HEK293T (cell line): Measurements from ENCODE around the gene FYB1.

ENCODE experiments used
- CTCF ChIA-PET: fragments of 350-600 bp; formaldehyde crosslinking; extraction: SDS; loops from one replicate; lab custom pipeline; 2021; ENCODE audit warnings: antibody characterized with exemption, inconsistent platforms; lab: Yijun Ruan, JAX
- POLR2A ChIA-PET: fragments of 350-600 bp; formaldehyde crosslinking; extraction: SDS; loops from one replicate; lab custom pipeline; 2020; ENCODE audit warnings: antibody characterized with exemption, inconsistent platforms; lab: Yijun Ruan, JAX
- DNase-seq: peaks from one replicate; pipeline ENCODE4 v3.0.0; 2012; ENCODE audit warnings: mixed read lengths; ENCODE audit errors: extremely low spot score
- ARNT ChIP-seq: fragments of 450-650 bp; IDR thresholded peaks from 2 replicates; pipeline ENCODE4 v1.6.1; 2017; ENCODE audit warnings: mild to moderate bottlenecking
- BHLHE40 ChIP-seq: fragments of 450-650 bp; IDR thresholded peaks from 2 replicates; pipeline ENCODE4 v1.6.1; 2016; ENCODE audit warnings: mild to moderate bottlenecking, moderate library complexity, borderline replicate concordance
- CTBP1 ChIP-seq: fragments of 450-650 bp; IDR thresholded peaks from 2 replicates; pipeline ENCODE4 v1.6.1; 2016; ENCODE audit warnings: borderline replicate concordance
- ELF4 ChIP-seq: fragments of 450-650 bp; IDR thresholded peaks from 2 replicates; pipeline ENCODE4 v1.6.1; 2017; ENCODE audit warnings: antibody characterized with exemption
- FOXA1 ChIP-seq: fragments of 450-650 bp; IDR thresholded peaks from 2 replicates; pipeline ENCODE4 v1.6.1; 2016; ENCODE audit warnings: mild to moderate bottlenecking
- FOXK2 ChIP-seq: fragments of 450-650 bp; IDR thresholded peaks from 2 replicates; pipeline ENCODE4 v1.6.1; 2016; ENCODE audit warnings: mild to moderate bottlenecking
- FOXM1 ChIP-seq: fragments of 450-650 bp; IDR thresholded peaks from 2 replicates; pipeline ENCODE4 v1.6.1; 2017; ENCODE audit warnings: mild to moderate bottlenecking, borderline replicate concordance
- HDGF ChIP-seq: fragments of 450-650 bp; IDR thresholded peaks from 2 replicates; pipeline ENCODE4 v1.6.1; 2017; ENCODE audit warnings: antibody characterized with exemption, borderline replicate concordance
- L3MBTL2 ChIP-seq: fragments of 450-650 bp; conservative IDR thresholded peaks from 2 replicates; pipeline ENCODE4 v1.6.1; 2016; ENCODE audit warnings: mild to moderate bottlenecking
- LEF1 ChIP-seq: fragments of 450-650 bp; IDR thresholded peaks from 2 replicates; pipeline ENCODE4 v1.6.1; 2017; ENCODE audit warnings: mild to moderate bottlenecking, borderline replicate concordance
- NFRKB ChIP-seq: fragments of 450-650 bp; IDR thresholded peaks from 2 replicates; pipeline ENCODE4 v1.6.1; 2016; ENCODE audit warnings: mild to moderate bottlenecking, moderate library complexity
- SP1 ChIP-seq: fragments of 450-650 bp; IDR thresholded peaks from 2 replicates; pipeline ENCODE4 v1.6.1; 2017
- SUZ12 ChIP-seq: fragments of 450-650 bp; IDR thresholded peaks from 2 replicates; pipeline ENCODE4 v1.6.1; 2016; ENCODE audit warnings: mild to moderate bottlenecking
- TARDBP ChIP-seq: fragments of 450-650 bp; IDR thresholded peaks from 2 replicates; pipeline ENCODE4 v1.6.1; 2016
- ZNF384 ChIP-seq: fragments of 450-650 bp; IDR thresholded peaks from 2 replicates; pipeline ENCODE4 v1.6.1; 2016
- TF ChIP-seq, protein P1 (sequence below): fragments of 450-650 bp; IDR thresholded peaks from 2 replicates; pipeline ENCODE4 v1.6.1; 2016

FYB1 gene

DNA sequence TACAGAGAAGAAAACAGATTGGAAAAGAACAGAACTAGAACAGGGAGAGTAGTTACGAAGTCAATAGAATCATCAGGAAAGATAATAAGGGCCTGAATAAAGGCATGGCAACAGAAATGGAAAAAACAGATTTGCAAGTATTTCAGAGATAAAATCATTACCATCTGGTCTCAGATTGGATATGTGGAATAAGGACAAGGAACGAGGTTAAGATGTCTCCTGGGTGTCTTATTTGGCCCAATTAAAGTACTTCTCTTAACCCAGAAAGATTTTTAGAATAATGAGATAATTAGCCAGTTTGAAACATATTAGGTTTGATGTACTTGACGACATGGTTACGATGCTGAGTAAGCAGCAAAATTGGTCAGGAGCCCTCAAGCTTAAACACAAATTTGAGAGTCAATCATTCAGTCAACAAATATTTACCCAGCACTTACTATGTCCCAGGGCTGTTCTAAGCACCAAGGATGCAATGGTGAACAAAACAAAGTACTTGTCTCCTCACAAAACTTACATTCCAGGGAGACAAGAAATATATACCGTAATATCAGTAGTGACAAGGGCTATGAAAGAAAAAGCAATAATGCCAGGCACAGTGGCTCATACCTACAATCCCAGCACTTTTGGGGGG, 163.5 kb downstream of the FYB1 start:
- DNase-seq = no peak
- TF ChIP-seq, protein P1, sequence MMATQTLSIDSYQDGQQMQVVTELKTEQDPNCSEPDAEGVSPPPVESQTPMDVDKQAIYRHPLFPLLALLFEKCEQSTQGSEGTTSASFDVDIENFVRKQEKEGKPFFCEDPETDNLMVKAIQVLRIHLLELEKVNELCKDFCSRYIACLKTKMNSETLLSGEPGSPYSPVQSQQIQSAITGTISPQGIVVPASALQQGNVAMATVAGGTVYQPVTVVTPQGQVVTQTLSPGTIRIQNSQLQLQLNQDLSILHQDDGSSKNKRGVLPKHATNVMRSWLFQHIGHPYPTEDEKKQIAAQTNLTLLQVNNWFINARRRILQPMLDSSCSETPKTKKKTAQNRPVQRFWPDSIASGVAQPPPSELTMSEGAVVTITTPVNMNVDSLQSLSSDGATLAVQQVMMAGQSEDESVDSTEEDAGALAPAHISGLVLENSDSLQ = no peak
- TF ChIP-seq FOXK2 (no peak), L3MBTL2 (no peak), SP1 (no peak), CTBP1 (no peak), FOXM1 (no peak), ARNT (no peak), NFRKB (no peak), HDGF (no peak), TARDBP (no peak), BHLHE40 (no peak), ELF4 (no peak), FOXA1 (no peak), LEF1 (no peak), ZNF384 (no peak), SUZ12 (no peak)
- ChIA-PET CTCF (no interaction called here), POLR2A (no interaction called here)
